HEK293 (cell line): Measurements from ENCODE around the gene SUMF1.

Experiments used
- CTCF ChIA-PET: fragments of 350-600 bp; formaldehyde crosslinking; extraction: SDS; loops from one replicate; lab custom pipeline; 2021; ENCODE audit warnings: antibody characterized with exemption; lab: Yijun Ruan, JAX
- POLR2A ChIA-PET: fragments of 300-600 bp; formaldehyde crosslinking; extraction: SDS; loops from one replicate; lab custom pipeline; 2020; ENCODE audit warnings: antibody characterized with exemption, inconsistent platforms; lab: Yijun Ruan, JAX
- H3K27ac ChIP-seq: fragments of 200-500 bp; sonication (Bioruptor generic); 2 replicates; pipeline ENCODE4 v1.5.1; 2014; ENCODE audit warnings: low read depth, low read length, control low read depth, inconsistent platforms; ENCODE audit errors: extremely low read depth
- H3K36me3 ChIP-seq, 2 experiments: fragments of 200-500 bp in 1 of 2; sonication (Bioruptor generic) in 1 of 2; 1 replicate in 1 of 2; 2 replicates in 1 of 2; pipeline ENCODE4 v1.5.1; 2014 to 2017; ENCODE audit warnings: inconsistent platforms in 2 of 2, low read length in 2 of 2; ENCODE audit not compliant: control insufficient read depth in 2 of 2, insufficient read depth in 1 of 2
- H3K4me1 ChIP-seq: fragments of 200-500 bp; sonication (Bioruptor generic); 2 replicates; pipeline ENCODE4 v1.5.1; 2014; ENCODE audit warnings: mild to moderate bottlenecking, low read length, inconsistent platforms; ENCODE audit not compliant: control insufficient read depth, insufficient read depth
- H3K4me3 ChIP-seq: 2 replicates; pipeline ENCODE4 v1.5.1; 2011; ENCODE audit warnings: low read depth, mild to moderate bottlenecking, control low read depth, low read length, moderate library complexity
- H3K9me3 ChIP-seq: fragments of 200-500 bp; sonication (Bioruptor generic); 2 replicates; pipeline ENCODE4 v1.5.1; 2014; ENCODE audit warnings: low read depth, low read length, inconsistent platforms; ENCODE audit not compliant: control insufficient read depth, insufficient read depth
- FEZF1 ChIP-seq: fragments of 450-650 bp; formaldehyde crosslinking; IDR thresholded peaks from 2 replicates; pipeline ENCODE4 v1.5.1; 2016; ENCODE audit warnings: missing biosample characterization, missing genetic modification characterization
- MZF1 ChIP-seq: fragments of 450-650 bp; formaldehyde crosslinking; IDR thresholded peaks from 2 replicates; pipeline ENCODE4 v1.5.1; 2017; ENCODE audit warnings: missing biosample characterization, missing genetic modification characterization, borderline replicate concordance
- OVOL3 ChIP-seq: fragments of 450-650 bp; formaldehyde crosslinking; IDR thresholded peaks from 2 replicates; pipeline ENCODE4 v1.5.1; 2016; ENCODE audit warnings: missing biosample characterization, missing genetic modification characterization
- PATZ1 ChIP-seq: fragments of 450-650 bp; formaldehyde crosslinking; IDR thresholded peaks from 2 replicates; pipeline ENCODE4 v1.5.1; 2016; ENCODE audit warnings: missing biosample characterization, missing genetic modification characterization
- PRDM6 ChIP-seq: fragments of 450-650 bp; formaldehyde crosslinking; IDR thresholded peaks from 2 replicates; pipeline ENCODE4 v1.5.1; 2017; ENCODE audit warnings: missing biosample characterization, missing genetic modification characterization
- SCRT2 ChIP-seq: fragments of 450-650 bp; formaldehyde crosslinking; IDR thresholded peaks from 2 replicates; pipeline ENCODE4 v1.5.1; 2016; ENCODE audit warnings: missing biosample characterization, missing genetic modification characterization
- YY2 ChIP-seq: fragments of 450-650 bp; formaldehyde crosslinking; IDR thresholded peaks from 2 replicates; pipeline ENCODE4 v1.5.1; 2016; ENCODE audit warnings: missing biosample characterization, missing genetic modification characterization
- ZBTB20 ChIP-seq: fragments of 450-650 bp; formaldehyde crosslinking; IDR thresholded peaks from 2 replicates; pipeline ENCODE4 v1.5.1; 2016; ENCODE audit warnings: missing biosample characterization, missing genetic modification characterization
- ZIC2 ChIP-seq: fragments of 450-650 bp; formaldehyde crosslinking; IDR thresholded peaks from 2 replicates; pipeline ENCODE4 v1.5.1; 2016; ENCODE audit warnings: missing biosample characterization, missing genetic modification characterization
- ZNF175 ChIP-seq: fragments of 450-650 bp; formaldehyde crosslinking; IDR thresholded peaks from 2 replicates; pipeline ENCODE4 v1.5.1; 2016; ENCODE audit warnings: missing biosample characterization, missing genetic modification characterization
- ZNF24 ChIP-seq: fragments of 450-650 bp; formaldehyde crosslinking; IDR thresholded peaks from 2 replicates; pipeline ENCODE4 v1.5.1; 2016; ENCODE audit warnings: missing biosample characterization, missing genetic modification characterization
- ZNF266 ChIP-seq: fragments of 450-650 bp; formaldehyde crosslinking; IDR thresholded peaks from 2 replicates; pipeline ENCODE4 v1.5.1; 2016; ENCODE audit warnings: missing biosample characterization, missing genetic modification characterization, low read depth
- ZNF324 ChIP-seq: fragments of 450-650 bp; formaldehyde crosslinking; IDR thresholded peaks from 2 replicates; pipeline ENCODE4 v1.5.1; 2016; ENCODE audit warnings: missing biosample characterization, missing genetic modification characterization
- ZNF335 ChIP-seq: fragments of 450-650 bp; formaldehyde crosslinking; conservative IDR thresholded peaks from 2 replicates; pipeline ENCODE4 v1.5.1; 2016; ENCODE audit warnings: missing biosample characterization, missing genetic modification characterization
- ZNF341 ChIP-seq: fragments of 450-650 bp; formaldehyde crosslinking; IDR thresholded peaks from 2 replicates; pipeline ENCODE4; 2016; ENCODE audit warnings: low read depth, missing biosample characterization, missing genetic modification characterization
- ZNF398 ChIP-seq: fragments of 450-650 bp; formaldehyde crosslinking; IDR thresholded peaks from 2 replicates; pipeline ENCODE4 v1.5.1; 2017; ENCODE audit warnings: missing biosample characterization, missing genetic modification characterization
- ZNF404 ChIP-seq: fragments of 450-650 bp; formaldehyde crosslinking; IDR thresholded peaks from 2 replicates; pipeline ENCODE4 v1.5.1; 2017; ENCODE audit warnings: missing biosample characterization, missing genetic modification characterization
- ZNF600 ChIP-seq: fragments of 450-650 bp; formaldehyde crosslinking; IDR thresholded peaks from 2 replicates; pipeline ENCODE4 v1.5.1; 2016; ENCODE audit warnings: missing biosample characterization, missing genetic modification characterization
- ZNF623 ChIP-seq: fragments of 450-650 bp; formaldehyde crosslinking; IDR thresholded peaks from 2 replicates; pipeline ENCODE4 v1.5.1; 2016; ENCODE audit warnings: missing biosample characterization, missing genetic modification characterization
- ZNF747 ChIP-seq: fragments of 450-650 bp; formaldehyde crosslinking; IDR thresholded peaks from 2 replicates; pipeline ENCODE4 v1.5.1; 2016; ENCODE audit warnings: missing biosample characterization, missing genetic modification characterization
- TF ChIP-seq, protein P1 (sequence below): fragments of 450-650 bp; formaldehyde crosslinking; IDR thresholded peaks from 2 replicates; pipeline ENCODE4 v1.5.1; 2016; ENCODE audit warnings: missing biosample characterization, missing genetic modification characterization
- TF ChIP-seq, protein P2 (sequence below): fragments of 450-650 bp; IDR thresholded peaks from 2 replicates; pipeline ENCODE4 v1.5.1; 2018; ENCODE audit warnings: missing biosample characterization, missing genetic modification characterization
- TF ChIP-seq, protein P3 (sequence below): fragments of 450-650 bp; formaldehyde crosslinking; IDR thresholded peaks from 2 replicates; pipeline ENCODE4 v1.5.1; 2016; ENCODE audit warnings: missing biosample characterization, missing genetic modification characterization
- TF ChIP-seq, protein P4 (sequence below): fragments of 450-650 bp; formaldehyde crosslinking; IDR thresholded peaks from 2 replicates; pipeline ENCODE4 v1.5.1; 2016; ENCODE audit warnings: missing biosample characterization, missing genetic modification characterization

Gene SUMF1

GRCh38 chr3:4474683-4475490, 7.8 kb upstream of the SUMF1 start:
- no peaks in the 10 kb centered on the region for H3K9me3 ChIP-seq
- no peak overlapping the region for H3K4me3 ChIP-seq
- H3K27ac ChIP-seq, result no peak overlapping the region
- H3K4me1 ChIP-seq, result 0 out of 2 replicates have a peak, but pooled peaks cover 2% of the 10 kb centered on the region
- POLR2A ChIA-PET, result interaction anchor here (2.0 kb wide), 1 partner anchor 18 kb away, joined by 11 read pairs; the partner anchor contains the start of gene ITPR1
- H3K36me3 ChIP-seq, result no peaks in the 10 kb centered on the region
- CTCF ChIA-PET, result interaction anchor here (0.7 to 1.4 kb wide), 2 partner anchors 13 to 159 kb away, joined by 3 read pairs; no protein-coding TSS in a partner anchor
- TF ChIP-seq ZNF623 (no peak), ZIC2 (tag by site-specific recombination) (peak; percentile 60), ZNF404 (no peak), ZNF175 (tag by site-specific recombination) (no peak), ZNF24 (tag by site-specific recombination) (peak; percentile 67; the same call in 1 of the 2 replicates), ZNF266 (tag by site-specific recombination) (peak; percentile 78; the same call in 1 of the 2 replicates), ZNF324 (tag by site-specific recombination) (peak; percentile 78; the same call in 1 of the 2 replicates), ZNF341 (tag by site-specific recombination) (peak; percentile 86), PATZ1 (tag by site-specific recombination) (0 out of 2 replicates have a peak, but pooled peaks have one; percentile 31), ZNF335 (tag by site-specific recombination) (peak; percentile 99), OVOL3 (tag by site-specific recombination) (no peak), ZNF398 (tag by site-specific recombination) (peak; percentile 75), YY2 (tag by site-specific recombination) (0 out of 2 replicates have a peak, but pooled peaks have one; percentile 43), ZBTB20 (tag by site-specific recombination) (peak; percentile 42; the same call in 1 of the 2 replicates), ZNF600 (tag by site-specific recombination) (peak; percentile 60), ZNF747 (no peak), PRDM6 (tag by site-specific recombination) (no peak), FEZF1 (tag by site-specific recombination) (peak; percentile 80), MZF1 (tag by site-specific recombination) (0 out of 2 replicates have a peak, but pooled peaks have one; percentile 39), SCRT2 (tag by site-specific recombination) (peak; percentile 51; the same call in 1 of the 2 replicates)
- TF ChIP-seq, protein P1, sequence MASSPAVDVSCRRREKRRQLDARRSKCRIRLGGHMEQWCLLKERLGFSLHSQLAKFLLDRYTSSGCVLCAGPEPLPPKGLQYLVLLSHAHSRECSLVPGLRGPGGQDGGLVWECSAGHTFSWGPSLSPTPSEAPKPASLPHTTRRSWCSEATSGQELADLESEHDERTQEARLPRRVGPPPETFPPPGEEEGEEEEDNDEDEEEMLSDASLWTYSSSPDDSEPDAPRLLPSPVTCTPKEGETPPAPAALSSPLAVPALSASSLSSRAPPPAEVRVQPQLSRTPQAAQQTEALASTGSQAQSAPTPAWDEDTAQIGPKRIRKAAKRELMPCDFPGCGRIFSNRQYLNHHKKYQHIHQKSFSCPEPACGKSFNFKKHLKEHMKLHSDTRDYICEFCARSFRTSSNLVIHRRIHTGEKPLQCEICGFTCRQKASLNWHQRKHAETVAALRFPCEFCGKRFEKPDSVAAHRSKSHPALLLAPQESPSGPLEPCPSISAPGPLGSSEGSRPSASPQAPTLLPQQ (tag by site-specific recombination), result peak; percentile 80
- TF ChIP-seq, protein P2, sequence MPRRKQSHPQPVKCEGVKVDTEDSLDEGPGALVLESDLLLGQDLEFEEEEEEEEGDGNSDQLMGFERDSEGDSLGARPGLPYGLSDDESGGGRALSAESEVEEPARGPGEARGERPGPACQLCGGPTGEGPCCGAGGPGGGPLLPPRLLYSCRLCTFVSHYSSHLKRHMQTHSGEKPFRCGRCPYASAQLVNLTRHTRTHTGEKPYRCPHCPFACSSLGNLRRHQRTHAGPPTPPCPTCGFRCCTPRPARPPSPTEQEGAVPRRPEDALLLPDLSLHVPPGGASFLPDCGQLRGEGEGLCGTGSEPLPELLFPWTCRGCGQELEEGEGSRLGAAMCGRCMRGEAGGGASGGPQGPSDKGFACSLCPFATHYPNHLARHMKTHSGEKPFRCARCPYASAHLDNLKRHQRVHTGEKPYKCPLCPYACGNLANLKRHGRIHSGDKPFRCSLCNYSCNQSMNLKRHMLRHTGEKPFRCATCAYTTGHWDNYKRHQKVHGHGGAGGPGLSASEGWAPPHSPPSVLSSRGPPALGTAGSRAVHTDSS (tag by site-specific recombination), result peak; percentile 46; the same call in 1 of the 2 replicates
- TF ChIP-seq, protein P3, sequence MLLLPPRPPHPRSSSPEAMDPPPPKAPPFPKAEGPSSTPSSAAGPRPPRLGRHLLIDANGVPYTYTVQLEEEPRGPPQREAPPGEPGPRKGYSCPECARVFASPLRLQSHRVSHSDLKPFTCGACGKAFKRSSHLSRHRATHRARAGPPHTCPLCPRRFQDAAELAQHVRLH (tag by site-specific recombination), result 0 out of 2 replicates have a peak, but pooled peaks have one; percentile 40
- TF ChIP-seq, protein P4, sequence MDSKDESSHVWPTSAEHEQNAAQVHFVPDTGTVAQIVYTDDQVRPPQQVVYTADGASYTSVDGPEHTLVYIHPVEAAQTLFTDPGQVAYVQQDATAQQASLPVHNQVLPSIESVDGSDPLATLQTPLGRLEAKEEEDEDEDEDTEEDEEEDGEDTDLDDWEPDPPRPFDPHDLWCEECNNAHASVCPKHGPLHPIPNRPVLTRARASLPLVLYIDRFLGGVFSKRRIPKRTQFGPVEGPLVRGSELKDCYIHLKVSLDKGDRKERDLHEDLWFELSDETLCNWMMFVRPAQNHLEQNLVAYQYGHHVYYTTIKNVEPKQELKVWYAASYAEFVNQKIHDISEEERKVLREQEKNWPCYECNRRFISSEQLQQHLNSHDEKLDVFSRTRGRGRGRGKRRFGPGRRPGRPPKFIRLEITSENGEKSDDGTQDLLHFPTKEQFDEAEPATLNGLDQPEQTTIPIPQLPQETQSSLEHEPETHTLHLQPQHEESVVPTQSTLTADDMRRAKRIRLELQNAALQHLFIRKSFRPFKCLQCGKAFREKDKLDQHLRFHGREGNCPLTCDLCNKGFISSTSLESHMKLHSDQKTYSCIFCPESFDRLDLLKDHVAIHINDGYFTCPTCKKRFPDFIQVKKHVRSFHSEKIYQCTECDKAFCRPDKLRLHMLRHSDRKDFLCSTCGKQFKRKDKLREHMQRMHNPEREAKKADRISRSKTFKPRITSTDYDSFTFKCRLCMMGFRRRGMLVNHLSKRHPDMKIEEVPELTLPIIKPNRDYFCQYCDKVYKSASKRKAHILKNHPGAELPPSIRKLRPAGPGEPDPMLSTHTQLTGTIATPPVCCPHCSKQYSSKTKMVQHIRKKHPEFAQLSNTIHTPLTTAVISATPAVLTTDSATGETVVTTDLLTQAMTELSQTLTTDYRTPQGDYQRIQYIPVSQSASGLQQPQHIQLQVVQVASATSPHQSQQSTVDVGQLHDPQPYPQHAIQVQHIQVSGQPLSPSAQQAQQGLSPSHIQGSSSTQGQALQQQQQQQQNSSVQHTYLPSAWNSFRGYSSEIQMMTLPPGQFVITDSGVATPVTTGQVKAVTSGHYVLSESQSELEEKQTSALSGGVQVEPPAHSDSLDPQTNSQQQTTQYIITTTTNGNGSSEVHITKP (tag by site-specific recombination), result peak; percentile 67
